Glutamatergic neuron (in vitro differentiated cells): ENCODE data around the gene PITPNM2. TPM values are rescaled to one million over a fixed set of nuclear protein-coding genes. Genes with fewer than 3 reads are reported as not detected.

Experiments used
- DNase-seq: peaks from one replicate; pipeline ENCODE4 v3.0.0; 2022
- H3K27ac Mint-ChIP-seq: one replicate; pipeline ENCODE4 v1.8.0; 2020; ENCODE audit warnings: mild to moderate bottlenecking, mixed read lengths, inconsistent platforms; ENCODE audit not compliant: unreplicated experiment
- H3K27me3 Mint-ChIP-seq: one replicate; pipeline ENCODE4 v1.8.0; 2020; ENCODE audit warnings: mild to moderate bottlenecking, moderate library complexity, mixed read lengths, inconsistent platforms; ENCODE audit not compliant: unreplicated experiment
- H3K36me3 Mint-ChIP-seq: one replicate; pipeline ENCODE4 v1.8.0; 2020; ENCODE audit warnings: mild to moderate bottlenecking, mixed read lengths, inconsistent platforms; ENCODE audit not compliant: unreplicated experiment
- H3K4me1 Mint-ChIP-seq: one replicate; pipeline ENCODE4 v1.8.0; 2020; ENCODE audit warnings: mild to moderate bottlenecking, low read depth, mixed read lengths, inconsistent platforms; ENCODE audit not compliant: unreplicated experiment
- H3K4me3 Mint-ChIP-seq: one replicate; pipeline ENCODE4 v1.8.0; 2020; ENCODE audit warnings: mild to moderate bottlenecking, mixed read lengths, inconsistent platforms; ENCODE audit not compliant: unreplicated experiment
- H3K9me3 Mint-ChIP-seq: one replicate; pipeline ENCODE4 v1.8.0; 2020; ENCODE audit warnings: mild to moderate bottlenecking, moderate library complexity, mixed read lengths, inconsistent platforms; ENCODE audit not compliant: unreplicated experiment
- CTCF ChIP-seq: fragments of 200-600 bp; sonication (generic); IDR thresholded peaks from one replicate; pipeline ENCODE4 v1.5.0; 2021; ENCODE audit not compliant: partially characterized antibody, unreplicated experiment
- total RNA-seq: library from RNA; stranded (reverse); fragmentation: NEBNext Ultra II Directional; extraction: Animal tissue kit (Norgen Biotek cat#: 25700); gene quantifications from one replicate; pipeline ENCODE4 v1.2.1, GENCODE V29; 2021; ENCODE audit not compliant: unreplicated experiment

PITPNM2 gene
- total RNA-seq, 1 donor from 2014 or later: 19.6 TPM

GRCh38 chr12:123101526-123101925 lies 49.4 kb downstream of the PITPNM2 start:
- no peak for DNase-seq
- Mint-ChIP-seq H3K4me3 (peak overlapping the region; percentile 31), H3K9me3 (peaks cover 13% of the 10 kb centered on the region), H3K4me1 (peaks cover 62% of the 10 kb centered on the region), H3K27ac (no peak overlapping the region), H3K27me3 (peaks cover 15% of the 10 kb centered on the region), H3K36me3 (no peaks in the 10 kb centered on the region)
- no peak for TF ChIP-seq CTCF

Other genes starting within 250 kb of the PITPNM2 start
- 8.8 TPM for gene ABCB9, start 184.6 kb downstream of the PITPNM2 start, total RNA-seq
- 15.3 TPM for gene OGFOD2, start 175.8 kb downstream of the PITPNM2 start, total RNA-seq
- gene ARL6IP4, start 170.4 kb downstream of the PITPNM2 start, total RNA-seq: 122 TPM
- 38.4 TPM for gene MPHOSPH9, start 82.1 kb upstream of the PITPNM2 start, total RNA-seq
- 11.1 TPM for gene MTRFR, start 82.3 kb upstream of the PITPNM2 start, total RNA-seq
- 135 TPM for gene CDK2AP1, start 120.8 kb upstream of the PITPNM2 start, total RNA-seq
- 50.9 TPM for gene SBNO1, start 213.8 kb upstream of the PITPNM2 start, total RNA-seq
- gene KMT5A, start 233.0 kb upstream of the PITPNM2 start, total RNA-seq: 53.6 TPM